Measurements from ENCODE around the gene CCDC172.

CCDC172 gene

DNA sequence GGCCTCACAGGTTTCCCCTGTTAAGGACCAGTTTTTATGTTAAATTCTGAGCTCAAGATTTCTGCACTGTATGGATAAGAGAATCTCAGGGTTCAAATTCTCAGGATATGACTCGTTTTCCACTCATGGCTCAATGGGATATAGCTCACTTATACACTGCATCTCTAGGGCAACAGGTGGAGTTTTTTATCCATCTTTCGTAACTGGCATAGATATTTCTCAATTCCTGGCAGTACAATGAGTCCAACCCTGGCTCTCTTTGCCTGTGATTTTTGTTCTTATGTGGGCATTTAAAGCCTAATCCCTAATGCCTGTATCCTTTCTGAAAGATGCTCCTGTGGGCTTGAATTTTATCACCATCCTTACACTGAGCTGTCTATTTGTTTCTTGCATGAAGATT, 7.6 kb downstream of the CCDC172 start:
- no peaks in the 10 kb centered on the region for H3K4me1 ChIP-seq (ENCODE audit: insufficient read depth, low read length, poor library complexity, severe bottlenecking)
- H3K79me2 ChIP-seq (ENCODE audit: insufficient read depth, low read length): no peaks in the 10 kb centered on the region
- no peak overlapping the region for H2AFZ ChIP-seq (ENCODE audit: low read length)
- H3K9me3 ChIP-seq (ENCODE audit: insufficient read depth, low read depth, low read length): no peaks in the 10 kb centered on the region
- H4K20me1 ChIP-seq (ENCODE audit: insufficient read depth, low read length, poor library complexity, severe bottlenecking): no peaks in the 10 kb centered on the region
- H3K36me3 ChIP-seq (ENCODE audit: insufficient read depth, low read length): no peaks in the 10 kb centered on the region
- H3F3A ChIP-seq (ENCODE audit: low read depth): no peaks in the 10 kb centered on the region
- H3K4me2 ChIP-seq (ENCODE audit: low read depth, low read length, poor library complexity, severe bottlenecking): no peak overlapping the region
- no peaks in the 10 kb centered on the region for H3K9me2 ChIP-seq (replicated peaks; ENCODE audit: low read depth, low read length)
- no peak overlapping the region for H3K4me3 ChIP-seq (ENCODE audit: low read length, poor library complexity, severe bottlenecking)
- TF ChIP-seq EZH2phosphoT487 (IDR thresholded peaks at IDR 0.05; ENCODE audit: borderline replicate concordance): no peak
- TF ChIP-seq, protein P1, sequence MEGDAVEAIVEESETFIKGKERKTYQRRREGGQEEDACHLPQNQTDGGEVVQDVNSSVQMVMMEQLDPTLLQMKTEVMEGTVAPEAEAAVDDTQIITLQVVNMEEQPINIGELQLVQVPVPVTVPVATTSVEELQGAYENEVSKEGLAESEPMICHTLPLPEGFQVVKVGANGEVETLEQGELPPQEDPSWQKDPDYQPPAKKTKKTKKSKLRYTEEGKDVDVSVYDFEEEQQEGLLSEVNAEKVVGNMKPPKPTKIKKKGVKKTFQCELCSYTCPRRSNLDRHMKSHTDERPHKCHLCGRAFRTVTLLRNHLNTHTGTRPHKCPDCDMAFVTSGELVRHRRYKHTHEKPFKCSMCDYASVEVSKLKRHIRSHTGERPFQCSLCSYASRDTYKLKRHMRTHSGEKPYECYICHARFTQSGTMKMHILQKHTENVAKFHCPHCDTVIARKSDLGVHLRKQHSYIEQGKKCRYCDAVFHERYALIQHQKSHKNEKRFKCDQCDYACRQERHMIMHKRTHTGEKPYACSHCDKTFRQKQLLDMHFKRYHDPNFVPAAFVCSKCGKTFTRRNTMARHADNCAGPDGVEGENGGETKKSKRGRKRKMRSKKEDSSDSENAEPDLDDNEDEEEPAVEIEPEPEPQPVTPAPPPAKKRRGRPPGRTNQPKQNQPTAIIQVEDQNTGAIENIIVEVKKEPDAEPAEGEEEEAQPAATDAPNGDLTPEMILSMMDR (conservative IDR thresholded peaks at IDR 0.05; ENCODE audit: low read length): no peak
- H3K9ac ChIP-seq (ENCODE audit: low read depth, low read length, poor library complexity, severe bottlenecking): no peak overlapping the region
- H3K27me3 ChIP-seq (ENCODE audit: insufficient read depth, low read length, poor library complexity, severe bottlenecking): no peaks in the 10 kb centered on the region

DNA sequence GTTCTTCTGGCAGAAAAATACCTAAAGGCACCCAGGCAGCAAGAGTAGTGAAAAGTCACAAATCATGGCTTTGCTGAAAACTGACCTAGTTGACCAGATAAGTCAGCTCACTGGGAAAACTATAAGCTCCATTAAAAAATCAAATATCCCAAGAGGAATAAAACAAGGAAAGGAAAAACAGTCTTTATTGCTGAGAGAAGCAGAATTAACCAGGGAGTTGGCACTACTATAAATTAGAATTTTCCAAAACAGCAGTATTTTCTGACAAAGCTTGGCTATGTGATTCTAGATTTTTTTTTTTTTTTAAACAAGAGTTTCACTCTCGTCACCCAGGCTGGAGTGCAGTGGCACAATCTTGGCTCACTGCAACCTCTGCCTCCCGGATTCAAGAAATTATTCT, 12.6 kb downstream of the CCDC172 start:
- Histone ChIP-seq H3K9me2 (replicated peaks; ENCODE audit: low read depth, low read length) (no peaks in the 10 kb centered on the region), H3K9me3 (ENCODE audit: insufficient read depth, low read depth, low read length) (no peaks in the 10 kb centered on the region), H3K27me3 (ENCODE audit: insufficient read depth, low read length, poor library complexity, severe bottlenecking) (no peaks in the 10 kb centered on the region), H3F3A (ENCODE audit: low read depth) (no peaks in the 10 kb centered on the region), H2AFZ (ENCODE audit: low read length) (no peak overlapping the region), H3K4me1 (ENCODE audit: insufficient read depth, low read length, poor library complexity, severe bottlenecking) (no peaks in the 10 kb centered on the region), H3K4me2 (ENCODE audit: low read depth, low read length, poor library complexity, severe bottlenecking) (no peak overlapping the region), H4K20me1 (ENCODE audit: insufficient read depth, low read length, poor library complexity, severe bottlenecking) (no peaks in the 10 kb centered on the region), H3K36me3 (ENCODE audit: insufficient read depth, low read length) (no peaks in the 10 kb centered on the region), H3K4me3 (ENCODE audit: low read length, poor library complexity, severe bottlenecking) (no peak overlapping the region), H3K9ac (ENCODE audit: low read depth, low read length, poor library complexity, severe bottlenecking) (no peak overlapping the region), H3K79me2 (ENCODE audit: insufficient read depth, low read length) (no peaks in the 10 kb centered on the region)
- no peak for TF ChIP-seq EZH2phosphoT487 (IDR thresholded peaks at IDR 0.05; ENCODE audit: borderline replicate concordance)
- TF ChIP-seq, protein P1 (conservative IDR thresholded peaks at IDR 0.05; ENCODE audit: low read length): no peak

DNA sequence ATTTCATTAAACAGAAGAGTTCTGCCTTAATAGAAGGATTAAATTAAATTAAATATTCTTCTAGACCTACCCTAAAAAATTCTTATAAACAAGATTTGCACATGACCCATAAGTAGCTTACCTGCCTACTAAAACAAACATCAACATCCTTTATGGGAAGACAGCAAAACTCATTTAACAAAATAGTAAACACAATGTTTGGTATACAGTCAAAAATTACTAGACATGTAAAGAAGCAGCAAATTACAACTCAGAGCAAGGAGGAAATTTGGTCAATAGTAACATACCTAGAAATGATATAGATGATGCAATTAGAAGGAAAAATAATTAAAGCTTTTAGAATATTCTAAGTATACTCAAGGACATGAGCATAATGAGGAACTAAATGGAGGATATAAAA, 27.9 kb downstream of the CCDC172 start:
- Histone ChIP-seq H3K4me3 (ENCODE audit: low read length, poor library complexity, severe bottlenecking) (no peak overlapping the region), H4K20me1 (ENCODE audit: insufficient read depth, low read length, poor library complexity, severe bottlenecking) (no peaks in the 10 kb centered on the region), H3K9ac (ENCODE audit: low read depth, low read length, poor library complexity, severe bottlenecking) (no peak overlapping the region), H2AFZ (ENCODE audit: low read length) (no peak overlapping the region), H3K9me2 (replicated peaks; ENCODE audit: low read depth, low read length) (no peaks in the 10 kb centered on the region), H3K4me1 (ENCODE audit: insufficient read depth, low read length, poor library complexity, severe bottlenecking) (no peaks in the 10 kb centered on the region), H3K9me3 (ENCODE audit: insufficient read depth, low read depth, low read length) (peaks cover 7% of the 10 kb centered on the region), H3K36me3 (ENCODE audit: insufficient read depth, low read length) (no peaks in the 10 kb centered on the region), H3F3A (ENCODE audit: low read depth) (no peaks in the 10 kb centered on the region), H3K79me2 (ENCODE audit: insufficient read depth, low read length) (no peaks in the 10 kb centered on the region), H3K27me3 (ENCODE audit: insufficient read depth, low read length, poor library complexity, severe bottlenecking) (no peaks in the 10 kb centered on the region), H3K4me2 (ENCODE audit: low read depth, low read length, poor library complexity, severe bottlenecking) (no peak overlapping the region)
- TF ChIP-seq, protein P1 (conservative IDR thresholded peaks at IDR 0.05; ENCODE audit: low read length): no peak
- no peak for TF ChIP-seq EZH2phosphoT487 (IDR thresholded peaks at IDR 0.05; ENCODE audit: borderline replicate concordance)
